Colonic mucosa (tissue), 4 donors: ENCODE measurements around the gene C1QL1. TPM values are rescaled to one million over a fixed set of nuclear protein-coding genes. Genes with fewer than 3 reads are reported as not detected.

Experiments used
- DNase-seq: peaks from one replicate; pipeline ENCODE4 v3.0.0-alpha.2; 2020
- H3K27ac ChIP-seq: fragments of 200-600 bp; one replicate; pipeline ENCODE4 v1.8.0; 2021
- H3K27me3 ChIP-seq: fragments of 200-600 bp; one replicate; pipeline ENCODE4 v1.8.0; 2021
- H3K36me3 ChIP-seq: fragments of 200-600 bp; one replicate; pipeline ENCODE4 v1.8.0; 2021
- H3K4me1 ChIP-seq: fragments of 200-600 bp; one replicate; pipeline ENCODE4 v1.8.0; 2021; ENCODE audit warnings: mild to moderate bottlenecking
- H3K4me3 ChIP-seq: fragments of 200-600 bp; one replicate; pipeline ENCODE4 v1.8.0; 2021
- H3K9ac ChIP-seq, 2 donors: one replicate each; pipeline ENCODE4 v1.7.0; 2013; ENCODE audit warnings: control low read depth in 2 of 2, low read depth in 2 of 2, low read length in 2 of 2
- H3K9me3 ChIP-seq: fragments of 200-600 bp; one replicate; pipeline ENCODE4 v1.8.0; 2021
- CTCF ChIP-seq: fragments of 200-600 bp; IDR thresholded peaks from one replicate; pipeline ENCODE4 v1.8.0; 2022; ENCODE audit warnings: antibody characterized with exemption, mild to moderate bottlenecking
- intact Hi-C: fragments of 100-400 bp; cut with DNase I; formaldehyde crosslinking; loops from one replicate; pipeline ENCODE4 v1.14.1; 2022
- total RNA-seq, 2 donors: library from RNA; stranded (reverse); fragmentation: NEBNext Ultra II Directional in 1 of 2; extraction: Animal tissue kit (Norgen Biotek cat#: 25700) in 1 of 2; gene quantifications; one replicate each; pipeline ENCODE4 v1.2.1, GENCODE V29; 2021
- donor health status: healthy.
- donor health status: DM: no; HTN: no; CAD: no.
- donor health status: DM: no; HTN: no; CAD: no.

C1QL1 gene
- total RNA-seq, 2 donors from 2014 or later, result 1.2 to 1.9 TPM

DNA sequence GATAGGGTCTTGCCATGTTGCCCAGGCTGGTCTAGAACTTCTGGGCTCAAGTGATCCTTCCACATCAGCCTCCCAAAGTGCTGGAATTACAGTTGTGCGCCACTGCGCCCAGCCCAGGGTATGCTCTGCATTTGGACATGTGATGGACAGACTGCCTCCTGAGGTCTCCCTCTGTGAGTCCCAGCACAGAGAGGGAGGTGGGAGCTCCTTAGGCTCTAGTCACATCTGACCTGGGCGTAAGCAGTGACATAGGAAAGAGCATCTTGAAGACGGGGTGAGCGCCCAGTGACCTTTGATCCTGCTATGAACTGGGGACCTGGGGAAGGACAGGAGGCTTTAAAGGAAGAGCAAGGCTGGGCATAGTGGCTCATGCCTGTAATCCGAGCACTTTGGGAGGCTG, 50.6 kb downstream of the C1QL1 start:
- Histone ChIP-seq H3K9me3 (no peaks in the 10 kb centered on the region), H3K36me3 (no peaks in the 10 kb centered on the region), H3K27ac (no peak overlapping the region), H3K9ac (no peak overlapping the region), H3K27me3 (no peaks in the 10 kb centered on the region), H3K4me1 (no peaks in the 10 kb centered on the region), H3K4me3 (no peak overlapping the region)
- no peak for DNase-seq
- intact Hi-C loops, result loop anchor here (5.0 kb wide), 1 partner anchor 285 kb away; no protein-coding TSS in a partner anchor
- no peak for TF ChIP-seq CTCF

DNA sequence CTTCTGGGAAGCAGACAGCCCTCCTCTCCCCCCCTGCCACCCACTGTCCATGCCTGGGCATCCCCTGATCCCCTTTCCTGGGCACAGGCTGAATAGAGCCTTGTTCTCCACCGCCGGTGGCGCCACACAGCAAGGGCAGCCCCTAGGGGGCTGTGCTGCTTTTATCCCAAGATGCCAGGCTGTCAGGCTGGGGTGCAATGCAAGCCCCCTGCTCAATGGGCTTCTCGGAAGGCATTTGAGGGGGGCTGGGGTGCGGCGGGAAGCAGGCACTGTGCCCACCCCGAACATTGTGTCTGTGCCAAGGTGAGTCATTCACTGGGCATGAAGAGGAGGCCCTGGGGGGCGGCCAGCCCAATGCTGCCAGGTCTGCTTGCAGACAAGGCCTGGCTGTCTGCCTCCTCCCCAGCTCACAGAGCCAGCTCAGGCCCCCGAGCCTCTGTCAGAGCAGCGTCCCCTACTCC, 51.3 kb downstream of the C1QL1 start:
- Histone ChIP-seq H3K9ac (no peak overlapping the region), H3K27ac (no peak overlapping the region), H3K4me1 (no peaks in the 10 kb centered on the region), H3K27me3 (no peaks in the 10 kb centered on the region), H3K36me3 (no peaks in the 10 kb centered on the region), H3K9me3 (no peaks in the 10 kb centered on the region), H3K4me3 (no peak overlapping the region)
- DNase-seq, result no peak
- intact Hi-C loops, result loop anchor here (5.0 kb wide), 1 partner anchor 285 kb away; no protein-coding TSS in a partner anchor
- TF ChIP-seq CTCF, result no peak

- intact Hi-C loops, result loop anchor here (5.0 kb wide), 1 partner anchor 286 kb away; no protein-coding TSS in a partner anchor
- Histone ChIP-seq H3K27ac (no peak overlapping the region), H3K27me3 (no peaks in the 10 kb centered on the region), H3K4me3 (no peak overlapping the region), H3K36me3 (no peaks in the 10 kb centered on the region), H3K9me3 (no peaks in the 10 kb centered on the region), H3K4me1 (no peaks in the 10 kb centered on the region), H3K9ac (no peak overlapping the region)
- no peak for TF ChIP-seq CTCF
- no peak for DNase-seq
Observed at GRCh38 chr17:44915862-44916780, 52.0 kb downstream of the C1QL1 start.

DNA sequence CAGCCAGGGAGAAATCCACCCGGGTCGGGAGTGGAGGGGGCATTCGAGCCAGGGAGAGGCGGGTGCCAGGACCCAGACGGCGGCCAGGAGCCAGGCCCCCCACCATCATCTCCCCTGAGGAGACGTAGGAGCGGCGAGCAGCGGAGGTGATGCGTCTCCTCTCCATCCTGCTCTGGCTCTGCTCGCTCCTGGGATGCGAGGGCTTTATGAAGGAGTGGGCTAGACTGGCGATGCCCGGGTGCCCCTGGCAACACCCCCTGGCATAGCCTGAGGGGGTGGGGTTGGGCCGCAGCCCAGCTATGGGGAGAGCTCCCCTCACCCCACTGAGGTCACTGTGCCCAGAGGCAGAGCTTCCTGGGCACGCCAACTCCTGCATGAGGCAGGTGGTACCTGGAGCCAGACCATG, 52.8 kb downstream of the C1QL1 start, which contains the start of gene GFAP:
Gene GFAP (minus strand): TSS at position 180 of the 406 bp plus-strand sequence. CDS start 14 bp downstream, at position 166.
- intact Hi-C loops, result loop anchor here (5.0 kb wide), 1 partner anchor 287 kb away; no protein-coding TSS in a partner anchor
- Histone ChIP-seq H3K4me1 (no peaks in the 10 kb centered on the region), H3K4me3 (no peak within 1 kb of the TSS), H3K27me3 (no peaks in the 10 kb centered on the region), H3K36me3 (no peaks in the 10 kb centered on the region), H3K27ac (no peak within 1 kb of the TSS), H3K9ac (no peak within 1 kb of the TSS), H3K9me3 (no peaks in the 10 kb centered on the region)
- DNase-seq, result no peak
- no peak for TF ChIP-seq CTCF

GRCh38 chr17:44914698-44915271, 53.3 kb downstream of the C1QL1 start:
- H3K27me3 ChIP-seq, result no peaks in the 10 kb centered on the region
- no peak for DNase-seq
- no peaks in the 10 kb centered on the region for H3K9me3 ChIP-seq
- intact Hi-C loops, result loop anchor here (5.0 kb wide), 1 partner anchor 288 kb away; no protein-coding TSS in a partner anchor
- H3K4me1 ChIP-seq, result no peaks in the 10 kb centered on the region
- TF ChIP-seq CTCF, result no peak
- no peak overlapping the region for H3K9ac ChIP-seq
- H3K27ac ChIP-seq, result no peak overlapping the region
- no peak overlapping the region for H3K4me3 ChIP-seq
- no peaks in the 10 kb centered on the region for H3K36me3 ChIP-seq
